K562 (cell line): ENCODE measurements around the gene TOGARAM2. TPM values are rescaled to one million over a fixed set of nuclear protein-coding genes. Genes with fewer than 3 reads are reported as not detected.

Source experiments
- ATAC-seq: fragments of 200-7000 bp; cut with Tn5 transposase; 3 replicates; pipeline ENCODE4 v1.9.1; 2020; ENCODE audit warnings: moderate library complexity
- BruUV-seq: library from RNA; stranded (reverse); fragments of 400-500 nt; replicated peaks from 2 replicates; lab custom pipeline; 2021; lab: Mats Ljungman, UMichigan
- CTCF ChIA-PET: fragments of 300-600 bp; formaldehyde crosslinking; extraction: SDS; loops from one replicate; lab custom pipeline; 2021; ENCODE audit warnings: low intra/inter-chr PET ratio; lab: Yijun Ruan, JAX
- POLR2A ChIA-PET: fragments of 300-600, 350-650 bp; sonication (Branson Sonifier 250); formaldehyde crosslinking; extraction: SDS; loops from one replicate; lab custom pipeline; 2021; ENCODE audit warnings: antibody characterized with exemption, inconsistent platforms; lab: Yijun Ruan, JAX
- DNase-seq, 4 experiments: peaks; one replicate each; pipeline versions ENCODE4 v3.0.0 to v3.0.0-alpha.2; 2011 to 2018; ENCODE audit warnings: low spot score in 3 of 4, mixed read lengths in 3 of 4; ENCODE audit errors: extremely low read depth in 1 of 4
- FAIRE-seq: peaks from 2 replicates; lab custom pipeline; 2011; peaks lifted over from hg19 to GRCh38; lab: Jason Lieb, UNC
- H2AFZ ChIP-seq: 2 replicates; pipeline ENCODE4 v1.6.0; 2011; ENCODE audit warnings: low read depth, low read length, control low read depth, inconsistent platforms
- H3K27ac ChIP-seq: fragments of 200-600 bp; 3 replicates; pipeline ENCODE4 v1.8.0; 2011; ENCODE audit warnings: low read depth, mild to moderate bottlenecking, control low read depth, inconsistent platforms, low read length, moderate library complexity, mixed read lengths; ENCODE audit errors: extremely low read depth
- H3K27me3 ChIP-seq, 2 experiments: fragments of 300-600 bp in 1 of 2; 2 replicates in 1 of 2; 3 replicates in 1 of 2; pipeline versions ENCODE4 v1.6.0 to v1.8.0; 2011; ENCODE audit warnings: inconsistent platforms in 2 of 2, low read length in 2 of 2, mild to moderate bottlenecking in 1 of 2, mixed read lengths in 1 of 2, moderate library complexity in 1 of 2; ENCODE audit not compliant: control insufficient read depth in 2 of 2, insufficient read depth in 2 of 2
- H3K36me3 ChIP-seq: fragments of 300-600 bp; 3 replicates; pipeline ENCODE4 v1.8.0; 2011; ENCODE audit warnings: mild to moderate bottlenecking, low read length, inconsistent platforms; ENCODE audit not compliant: control insufficient read depth, insufficient read depth
- H3K4me1 ChIP-seq, 2 experiments: fragments of 200-600 bp in 1 of 2; replicated peaks in 1 of 2; 2 replicates in 1 of 2; 3 replicates in 1 of 2; pipeline versions ENCODE4 v1.5.1 to v1.8.0; 2011; ENCODE audit warnings: inconsistent platforms in 2 of 2, low read length in 2 of 2, mild to moderate bottlenecking in 1 of 2, mixed read lengths in 1 of 2, moderate library complexity in 1 of 2; ENCODE audit not compliant: control insufficient read depth in 2 of 2, insufficient read depth in 2 of 2
- H3K4me2 ChIP-seq: 2 replicates; pipeline ENCODE4 v1.6.1; 2011; ENCODE audit warnings: low read length, control low read depth, inconsistent platforms, mixed read lengths; ENCODE audit not compliant: insufficient read depth
- H3K4me3 ChIP-seq: fragments of 200-600 bp; sonication (generic), shearing (Covaris generic); 2 replicates; pipeline ENCODE4 v1.5.1; 2016; ENCODE audit warnings: control low read depth, inconsistent platforms
- H3K79me2 ChIP-seq: fragments of 200-600 bp; 3 replicates; pipeline ENCODE4 v1.8.0; 2011; ENCODE audit warnings: low read length, inconsistent platforms; ENCODE audit not compliant: control insufficient read depth, insufficient read depth
- H3K9ac ChIP-seq, 2 experiments: 2 replicates each; pipeline versions ENCODE4 v1.6.0 to v1.6.1; 2011; ENCODE audit warnings: low read depth in 2 of 2, low read length in 2 of 2, control low read depth in 1 of 2, inconsistent platforms in 1 of 2, mild to moderate bottlenecking in 1 of 2, mixed read lengths in 1 of 2; ENCODE audit not compliant: insufficient read depth in 1 of 2
- H3K9me1 ChIP-seq: one replicate; pipeline ENCODE4 v1.6.0; 2011; ENCODE audit warnings: inconsistent platforms, mild to moderate bottlenecking, low read length, moderate library complexity; ENCODE audit not compliant: control insufficient read depth, insufficient read depth
- H3K9me3 ChIP-seq: replicated peaks from 2 replicates; pipeline ENCODE4 v1.5.1; 2011; ENCODE audit warnings: low read depth, low read length, inconsistent platforms; ENCODE audit not compliant: control insufficient read depth, insufficient read depth
- H4K20me1 ChIP-seq: replicated peaks from 2 replicates; pipeline ENCODE4 v1.6.1; 2011; ENCODE audit warnings: low read length, inconsistent platforms, mixed read lengths; ENCODE audit not compliant: control insufficient read depth, insufficient read depth
- CBX1 ChIP-seq: sonication (generic); IDR thresholded peaks from 2 replicates; pipeline ENCODE4 v1.6.1; 2016; ENCODE audit warnings: antibody characterized with exemption, low read depth, mild to moderate bottlenecking
- RBM14 ChIP-seq: fragments of 200-400 bp; formaldehyde crosslinking; IDR thresholded peaks from 2 replicates; pipeline ENCODE4 v1.6.1; 2018; ENCODE audit warnings: low read depth, mild to moderate bottlenecking, low read length, moderate library complexity, borderline replicate concordance; ENCODE audit not compliant: insufficient read depth
- SMAD3 ChIP-seq: fragments of 450-650 bp; formaldehyde crosslinking; conservative IDR thresholded peaks from 2 replicates; pipeline ENCODE4 v1.4.0; 2020; ENCODE audit warnings: mild to moderate bottlenecking
- ZNF324 ChIP-seq: fragments of 250-450 bp; sonication (Bioruptor Pico); IDR thresholded peaks from 2 replicates; pipeline ENCODE4 v1.4.0; 2020; ENCODE audit warnings: mild to moderate bottlenecking
- ZSCAN32 ChIP-seq: fragments of 450-650 bp; formaldehyde crosslinking; IDR thresholded peaks from 2 replicates; pipeline ENCODE4 v1.4.0; 2020; ENCODE audit warnings: mild to moderate bottlenecking, moderate library complexity
- WGBS: fragments of 100-300 bp; shearing (Covaris generic); methylation state at CpG from one replicate; pipeline ENCODE4 v1.1.6; 2016; ENCODE audit warnings: low coverage, mixed read lengths; ENCODE audit not compliant: insufficient coverage; ENCODE audit errors: missing lambda C conversion rate; 5-methylcytosine and 5-hydroxymethylcytosine counted together
- in situ Hi-C: fragments of 300-500 bp; cut with MboI; formaldehyde crosslinking; loops from 4 replicates; pipeline ENCODE4 v1.15.0; 2018; ENCODE audit warnings: inconsistent platforms, mixed read lengths
- intact Hi-C: fragments of 100-400 bp; cut with micrococcal nuclease; formaldehyde crosslinking; loops from 2 replicates; pipeline ENCODE4 v1.14.2; 2022
- polyA plus RNA-seq, 8 experiments: library from polyadenylated mRNA; depleted of rRNA in 4 of 8; stranded (reverse) in 5 of 8; unstranded in 3 of 8; fragments of >200 nt; fragmentation: Nextera tagmentation in 2 of 8; fragmentation: Illumina TruSeq in 1 of 8; extraction: Ambion mirVana in 2 of 8; extraction: Trizol in 1 of 8; gene quantifications; 2 replicates each; pipeline versions ENCODE4 v1.2.1 to v1.2.3, GENCODE V29; 2011 to 2014; ENCODE audit warnings: inconsistent platforms in 1 of 8, missing spikeins in 1 of 8
- total RNA-seq, 7 experiments: library from RNA; depleted of rRNA in 6 of 7; stranded (reverse); fragments of >200 nt in 6 of 7; fragmentation: Illumina TruSeq in 2 of 7; extraction: Trizol in 2 of 7; gene quantifications; 2 replicates each; pipeline versions ENCODE4 v1.2.1 to v1.2.3, GENCODE V29; 2011 to 2021; ENCODE audit warnings: low replicate concordance in 1 of 7
- TF ChIP-seq, protein P1 (sequence below): fragments of 450-650 bp; formaldehyde crosslinking; IDR thresholded peaks from 2 replicates; pipeline ENCODE4 v1.4.0; 2020; ENCODE audit warnings: mild to moderate bottlenecking, moderate library complexity

The TOGARAM2 gene
- total and polyA plus RNA-seq, 9 of the 15 experiments (the other 6 are each of a cell fraction or from before 2014, with no cell fraction given): not detected

DNA sequence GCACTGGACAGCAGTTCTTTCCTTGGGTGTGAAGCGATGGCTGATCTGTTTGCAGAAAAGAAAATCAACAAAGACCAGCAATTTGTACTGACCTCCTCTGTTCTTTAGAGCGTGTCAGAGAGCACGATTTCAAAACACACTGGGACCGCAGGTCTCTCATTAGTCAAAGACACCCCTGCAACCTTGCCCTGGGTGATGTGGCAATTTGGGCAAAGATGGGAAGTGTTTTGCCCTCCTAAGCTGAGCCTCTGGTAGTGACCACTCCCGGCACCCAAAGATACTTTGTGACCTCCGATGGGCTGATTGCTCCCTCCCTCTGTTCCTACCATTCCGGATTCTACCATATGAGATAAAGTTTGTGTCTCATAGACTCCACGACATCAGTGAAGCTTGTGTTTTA is 115.9 kb downstream of the TOGARAM2 start:
- Histone ChIP-seq H3K4me2 (no peak overlapping the region), H4K20me1 (no peaks in the 10 kb centered on the region), H3K36me3 (no peaks in the 10 kb centered on the region), H3K4me1 (no peaks in the 10 kb centered on the region), H3K9me3 (no peaks in the 10 kb centered on the region), H3K27ac (no peak overlapping the region), H3K4me3 (no peak overlapping the region), H3K9ac (no peak overlapping the region), H3K27me3 (peaks cover 8 to 26% of the 10 kb centered on the region in 2 experiments; a peak in 2 of 5 replicates), H2AFZ (no peak overlapping the region), H3K79me2 (no peaks in the 10 kb centered on the region), H3K9me1 (no peaks in the 10 kb centered on the region)
- BruUV-seq: no TSS peak
- DNase-seq (no peak), ATAC-seq (no peak), FAIRE-seq (no peak)
- CTCF ChIA-PET: no interaction called here
- intact Hi-C loops: no loop called here
- TF ChIP-seq CBX1 (no peak), ZSCAN32 (CRISPR knock-in tag) (no peak), ZNF324 (no peak), RBM14 (no peak), SMAD3 (no peak)
- TF ChIP-seq, protein P1, sequence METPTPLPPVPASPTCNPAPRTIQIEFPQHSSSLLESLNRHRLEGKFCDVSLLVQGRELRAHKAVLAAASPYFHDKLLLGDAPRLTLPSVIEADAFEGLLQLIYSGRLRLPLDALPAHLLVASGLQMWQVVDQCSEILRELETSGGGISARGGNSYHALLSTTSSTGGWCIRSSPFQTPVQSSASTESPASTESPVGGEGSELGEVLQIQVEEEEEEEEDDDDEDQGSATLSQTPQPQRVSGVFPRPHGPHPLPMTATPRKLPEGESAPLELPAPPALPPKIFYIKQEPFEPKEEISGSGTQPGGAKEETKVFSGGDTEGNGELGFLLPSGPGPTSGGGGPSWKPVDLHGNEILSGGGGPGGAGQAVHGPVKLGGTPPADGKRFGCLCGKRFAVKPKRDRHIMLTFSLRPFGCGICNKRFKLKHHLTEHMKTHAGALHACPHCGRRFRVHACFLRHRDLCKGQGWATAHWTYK (CRISPR knock-in tag): no peak
- POLR2A ChIA-PET: no interaction called here
- WGBS: under 1% methylated on average over 8 of the region's 8 CpGs
- in situ Hi-C loops: no loop called here
